Activated CD8-positive, alpha-beta T cell treated with anti-CD3 and anti-CD28 coated beads for 36 hours (primary cell): ENCODE measurements around the gene CHST15. TPM values are rescaled to one million over a fixed set of nuclear protein-coding genes. Genes with fewer than 3 reads are reported as not detected.
A peak's percentile ranks its signal among the peaks of the same experiment; 100 is the strongest.

Experiments
- ATAC-seq: fragments of 200-7000 bp; cut with Tn5 transposase; one replicate; pipeline ENCODE4 v1.10.0; 2021; ENCODE audit warnings: mild to moderate bottlenecking, moderate library complexity
- CTCF ChIA-PET: fragments of 350-600 bp; sonication (Branson Sonifier 250); formaldehyde crosslinking; loops from one replicate; lab custom pipeline; 2021; ENCODE audit warnings: antibody characterized with exemption; lab: Charles Lee
- POLR2A ChIA-PET: fragments of 350-600 bp; sonication (Branson Sonifier 250); formaldehyde crosslinking; loops from one replicate; lab custom pipeline; 2021; ENCODE audit warnings: antibody characterized with exemption; lab: Charles Lee
- DNase-seq: peaks from one replicate; pipeline ENCODE4 v3.0.0-alpha.2; 2020
- H3K27ac Mint-ChIP-seq: one replicate; pipeline ENCODE4 v1.8.0; 2021; ENCODE audit warnings: mild to moderate bottlenecking, mixed read lengths
- H3K27me3 Mint-ChIP-seq: one replicate; pipeline ENCODE4 v1.8.0; 2021; ENCODE audit warnings: mixed read lengths
- H3K36me3 Mint-ChIP-seq: one replicate; pipeline ENCODE4 v1.8.0; 2021; ENCODE audit warnings: low read depth, mixed read lengths
- H3K4me1 Mint-ChIP-seq: one replicate; pipeline ENCODE4 v1.8.0; 2021; ENCODE audit warnings: low read depth, mixed read lengths
- H3K4me3 Mint-ChIP-seq: one replicate; pipeline ENCODE4 v1.8.0; 2021; ENCODE audit warnings: mild to moderate bottlenecking, moderate library complexity, mixed read lengths
- H3K9me3 Mint-ChIP-seq: one replicate; pipeline ENCODE4 v1.8.0; 2021; ENCODE audit warnings: mixed read lengths
- intact Hi-C: fragments of 100-400 bp; cut with micrococcal nuclease; formaldehyde crosslinking; loops from one replicate; pipeline ENCODE4 v1.10.0; 2022
- total RNA-seq, 2 experiments: library from RNA; stranded (reverse); gene quantifications; one replicate each; pipeline ENCODE4 v1.2.3, GENCODE V29; 2021
- TF ChIP-seq, protein P1 (sequence below): fragments of 200-600 bp; IDR thresholded peaks from one replicate; pipeline ENCODE4 v1.8.0; 2022; ENCODE audit warnings: antibody characterized with exemption, mild to moderate bottlenecking

The CHST15 gene
- total RNA-seq, 2 experiments from 2014 or later: 0.36 to 0.81 TPM

GRCh38 chr10:124124123-124124768, 30.8 kb upstream of the CHST15 start:
- Mint-ChIP-seq H3K4me1 (no peaks in the 10 kb centered on the region), H3K27me3 (no peaks in the 10 kb centered on the region), H3K36me3 (no peaks in the 10 kb centered on the region), H3K4me3 (no peak overlapping the region), H3K9me3 (no peaks in the 10 kb centered on the region), H3K27ac (no peak overlapping the region)
- ATAC-seq (no peak), DNase-seq (no peak)
- intact Hi-C loops: no loop called here
- ChIA-PET CTCF (no interaction called here), POLR2A (no interaction called here)
- TF ChIP-seq, protein P1, sequence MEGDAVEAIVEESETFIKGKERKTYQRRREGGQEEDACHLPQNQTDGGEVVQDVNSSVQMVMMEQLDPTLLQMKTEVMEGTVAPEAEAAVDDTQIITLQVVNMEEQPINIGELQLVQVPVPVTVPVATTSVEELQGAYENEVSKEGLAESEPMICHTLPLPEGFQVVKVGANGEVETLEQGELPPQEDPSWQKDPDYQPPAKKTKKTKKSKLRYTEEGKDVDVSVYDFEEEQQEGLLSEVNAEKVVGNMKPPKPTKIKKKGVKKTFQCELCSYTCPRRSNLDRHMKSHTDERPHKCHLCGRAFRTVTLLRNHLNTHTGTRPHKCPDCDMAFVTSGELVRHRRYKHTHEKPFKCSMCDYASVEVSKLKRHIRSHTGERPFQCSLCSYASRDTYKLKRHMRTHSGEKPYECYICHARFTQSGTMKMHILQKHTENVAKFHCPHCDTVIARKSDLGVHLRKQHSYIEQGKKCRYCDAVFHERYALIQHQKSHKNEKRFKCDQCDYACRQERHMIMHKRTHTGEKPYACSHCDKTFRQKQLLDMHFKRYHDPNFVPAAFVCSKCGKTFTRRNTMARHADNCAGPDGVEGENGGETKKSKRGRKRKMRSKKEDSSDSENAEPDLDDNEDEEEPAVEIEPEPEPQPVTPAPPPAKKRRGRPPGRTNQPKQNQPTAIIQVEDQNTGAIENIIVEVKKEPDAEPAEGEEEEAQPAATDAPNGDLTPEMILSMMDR: no peak

- POLR2A ChIA-PET: no interaction called here
- intact Hi-C loops: no loop called here
- TF ChIP-seq, protein P1: no peak
- H3K36me3 Mint-ChIP-seq: no peaks in the 10 kb centered on the region
- CTCF ChIA-PET: interaction anchor here (1.1 kb wide), 1 partner anchor 128 kb away, joined by 4 read pairs; no protein-coding TSS in a partner anchor
- no peaks in the 10 kb centered on the region for H3K4me1 Mint-ChIP-seq
- DNase-seq (no peak), ATAC-seq (no peak)
- no peak overlapping the region for H3K4me3 Mint-ChIP-seq
- no peak overlapping the region for H3K27ac Mint-ChIP-seq
- no peaks in the 10 kb centered on the region for H3K9me3 Mint-ChIP-seq
- H3K27me3 Mint-ChIP-seq: no peaks in the 10 kb centered on the region
Observed at GRCh38 chr10:124123156-124123555, 29.8 kb upstream of the CHST15 start.

DNA sequence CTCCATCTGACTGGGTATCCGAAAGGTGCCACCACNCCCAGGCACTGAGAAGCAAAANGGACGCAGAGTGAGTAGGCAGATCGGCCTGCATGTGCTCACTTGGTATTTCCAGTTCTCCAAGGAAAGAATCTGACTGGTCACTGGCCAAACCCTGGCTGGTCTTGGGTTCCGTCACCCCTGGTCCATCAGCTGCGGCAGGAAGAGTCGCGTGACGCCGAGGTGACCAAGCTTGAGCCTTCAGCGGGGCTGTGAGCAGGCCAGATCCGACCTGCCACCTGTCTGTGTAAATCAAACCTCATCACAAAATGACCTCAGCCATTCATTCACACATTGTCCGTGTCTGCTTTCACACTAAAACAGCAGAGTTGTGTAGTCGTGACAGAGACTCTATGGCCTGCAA, 28.8 kb upstream of the CHST15 start:
- no peaks in the 10 kb centered on the region for H3K9me3 Mint-ChIP-seq
- POLR2A ChIA-PET: no interaction called here
- TF ChIP-seq, protein P1: no peak
- CTCF ChIA-PET: no interaction called here
- H3K27ac Mint-ChIP-seq: no peak overlapping the region
- intact Hi-C loops: no loop called here
- ATAC-seq (no peak), DNase-seq (no peak)
- no peak overlapping the region for H3K4me3 Mint-ChIP-seq
- H3K36me3 Mint-ChIP-seq: no peaks in the 10 kb centered on the region
- no peaks in the 10 kb centered on the region for H3K27me3 Mint-ChIP-seq
- no peaks in the 10 kb centered on the region for H3K4me1 Mint-ChIP-seq

GRCh38 chr10:124120410-124121061, 27.1 kb upstream of the CHST15 start:
- Mint-ChIP-seq H3K27ac (no peak overlapping the region), H3K4me3 (no peak overlapping the region), H3K4me1 (no peaks in the 10 kb centered on the region), H3K27me3 (no peaks in the 10 kb centered on the region), H3K9me3 (no peaks in the 10 kb centered on the region), H3K36me3 (no peaks in the 10 kb centered on the region)
- intact Hi-C loops: no loop called here
- TF ChIP-seq, protein P1: no peak
- ATAC-seq (peak; percentile 24), DNase-seq (peak; percentile 16)
- POLR2A ChIA-PET: no interaction called here
- CTCF ChIA-PET: no interaction called here

- H3K36me3 Mint-ChIP-seq: no peaks in the 10 kb centered on the region
- CTCF ChIA-PET: no interaction called here
- peak; percentile 39 for ATAC-seq
Observed at GRCh38 chr10:124119946-124120345, 26.5 kb upstream of the CHST15 start.

More at GRCh38 chr10:124119946-124120345, 26.5 kb upstream of the CHST15 start:
- no peaks in the 10 kb centered on the region for H3K9me3 Mint-ChIP-seq
- POLR2A ChIA-PET: no interaction called here
- intact Hi-C loops: no loop called here
- H3K27me3 Mint-ChIP-seq: no peaks in the 10 kb centered on the region
- H3K4me3 Mint-ChIP-seq: no peak overlapping the region
- TF ChIP-seq, protein P1: no peak
- DNase-seq: peak; percentile 23
- H3K4me1 Mint-ChIP-seq: no peaks in the 10 kb centered on the region
- H3K27ac Mint-ChIP-seq: no peak overlapping the region
